Esophagus squamous epithelium (tissue), 4 donors: ENCODE measurements around the gene CARD16.

Source experiments
- CTCF ChIP-seq, 6 experiments: fragments of 450-650 bp in 4 of 6; fragments of 200-600 bp in 2 of 6; sonication (generic) in 2 of 6; IDR thresholded peaks; one replicate each; pipeline ENCODE4 v1.5.1; 2016 to 2019; ENCODE audit warnings: antibody characterized with exemption in 6 of 6, mild to moderate bottlenecking in 4 of 6, moderate library complexity in 4 of 6
- POLR2A ChIP-seq, 4 donors: fragments of 450-650 bp; IDR thresholded peaks; one replicate each; pipeline ENCODE4 v1.6.1; 2017; ENCODE audit warnings: antibody characterized with exemption in 4 of 4, mild to moderate bottlenecking in 4 of 4, moderate library complexity in 3 of 4

- TF ChIP-seq CTCF (IDR thresholded peaks at IDR 0.05) (no peak), POLR2A (IDR thresholded peaks at IDR 0.05) (no peak)
These were observed 37.7 kb downstream of the CARD16 start for GRCh38 chr11:105007463-105007862.
